K562 (cell line): ENCODE results near the gene AFF1. TPM values are rescaled to one million over a fixed set of nuclear protein-coding genes. Genes with fewer than 3 reads are reported as not detected.

ENCODE experiments used
- CHAMP1 ChIP-seq: fragments of 450-650 bp; IDR thresholded peaks from 2 replicates; pipeline ENCODE4 v1.6.1; 2016; ENCODE audit warnings: mild to moderate bottlenecking
- E2F5 ChIP-seq: sonication (generic); formaldehyde crosslinking; IDR thresholded peaks from 2 replicates; pipeline ENCODE4 v1.8.0; 2022; ENCODE audit warnings: mild to moderate bottlenecking, missing genetic modification reagents
- EP300 ChIP-seq: IDR thresholded peaks from 2 replicates; pipeline ENCODE4 v1.6.1; 2012; ENCODE audit warnings: low read length, improper control_type of control experiment
- HDGF ChIP-seq: fragments of 450-650 bp; IDR thresholded peaks from 2 replicates; pipeline ENCODE4 v1.6.1; 2016
- NBN ChIP-seq: fragments of 450-650 bp; IDR thresholded peaks from 2 replicates; pipeline ENCODE4 v1.6.1; 2016; ENCODE audit warnings: low read depth, mild to moderate bottlenecking
- PHTF2 ChIP-seq: fragments of 250-450 bp; sonication (Bioruptor Pico); IDR thresholded peaks from 2 replicates; pipeline ENCODE4 v1.5.0; 2021; ENCODE audit warnings: mild to moderate bottlenecking
- RERE ChIP-seq: sonication (generic); formaldehyde crosslinking; IDR thresholded peaks from 2 replicates; pipeline ENCODE4 v1.8.0; 2023; ENCODE audit warnings: missing genetic modification reagents, mild to moderate bottlenecking, borderline replicate concordance
- SMARCE1 ChIP-seq: fragments of 450-650 bp; IDR thresholded peaks from 2 replicates; pipeline ENCODE4 v1.7.1; 2016; ENCODE audit warnings: mild to moderate bottlenecking
- TAL1 ChIP-seq: fragments of 450-650 bp; IDR thresholded peaks from 2 replicates; pipeline ENCODE4 v1.6.1; 2016; ENCODE audit warnings: mild to moderate bottlenecking
- TEAD4 ChIP-seq, 2 experiments: sonication (generic) in 1 of 2; formaldehyde crosslinking in 1 of 2; IDR thresholded peaks; 2 replicates each; pipeline versions ENCODE4 v1.6.1 to v1.8.0; 2012 to 2022; ENCODE audit warnings: borderline replicate concordance in 1 of 2, inconsistent platforms in 1 of 2, low read length in 1 of 2, mild to moderate bottlenecking in 1 of 2, missing genetic modification reagents in 1 of 2
- ZBTB43 ChIP-seq: sonication (generic); formaldehyde crosslinking; IDR thresholded peaks from 2 replicates; pipeline ENCODE4 v1.8.0; 2023; ENCODE audit warnings: mild to moderate bottlenecking, missing genetic modification reagents
- ZNF184 ChIP-seq: sonication (generic); formaldehyde crosslinking; IDR thresholded peaks from 2 replicates; pipeline ENCODE4 v1.5.0; 2020; ENCODE audit warnings: missing genetic modification reagents
- ZNF316 ChIP-seq: fragments of 450-650 bp; IDR thresholded peaks from 2 replicates; pipeline ENCODE4 v1.6.1; 2016
- ZNF444 ChIP-seq: fragments of 250-450 bp; sonication (Bioruptor Pico); IDR thresholded peaks from 2 replicates; pipeline ENCODE4 v1.4.0; 2020; ENCODE audit warnings: mild to moderate bottlenecking, moderate library complexity
- ZNF655 ChIP-seq: fragments of 250-450 bp; sonication (Bioruptor Pico); IDR thresholded peaks from 2 replicates; pipeline ENCODE4 v1.5.0; 2021
- ZNF696 ChIP-seq: fragments of 250-450 bp; sonication (Bioruptor Pico); conservative IDR thresholded peaks from 2 replicates; pipeline ENCODE4 v1.4.0; 2020; ENCODE audit warnings: mild to moderate bottlenecking, moderate library complexity
- ZSCAN32 ChIP-seq: fragments of 450-650 bp; formaldehyde crosslinking; IDR thresholded peaks from 2 replicates; pipeline ENCODE4 v1.4.0; 2020; ENCODE audit warnings: mild to moderate bottlenecking, moderate library complexity
- polyA plus RNA-seq, 8 experiments: library from polyadenylated mRNA; depleted of rRNA in 4 of 8; stranded (reverse) in 5 of 8; unstranded in 3 of 8; fragments of >200 nt; fragmentation: Nextera tagmentation in 2 of 8; fragmentation: Illumina TruSeq in 1 of 8; extraction: Ambion mirVana in 2 of 8; extraction: Trizol in 1 of 8; gene quantifications; 2 replicates each; pipeline versions ENCODE4 v1.2.1 to v1.2.3, GENCODE V29; 2011 to 2014; ENCODE audit warnings: inconsistent platforms in 1 of 8, missing spikeins in 1 of 8
- total RNA-seq, 7 experiments: library from RNA; depleted of rRNA in 6 of 7; stranded (reverse); fragments of >200 nt in 6 of 7; fragmentation: Illumina TruSeq in 2 of 7; extraction: Trizol in 2 of 7; gene quantifications; 2 replicates each; pipeline versions ENCODE4 v1.2.1 to v1.2.3, GENCODE V29; 2011 to 2021; ENCODE audit warnings: low replicate concordance in 1 of 7

The AFF1 gene
- total and polyA plus RNA-seq, 9 of the 15 experiments (the other 6 are each of a cell fraction or from before 2014, with no cell fraction given): 4.1 to 47.5 (median 17.2) TPM

GRCh38 chr4:86963697-86964096, 28.9 kb downstream of the AFF1 start (continued):
- TF ChIP-seq TEAD4 (IDR thresholded peaks at IDR 0.05; ENCODE audit: low read length): peak; percentile 44
- TF ChIP-seq TEAD4 (CRISPR knock-in tag; IDR thresholded peaks at IDR 0.05; ENCODE audit: borderline replicate concordance): no peak
- TF ChIP-seq NBN: 0 out of 2 replicates have a peak, but pooled peaks have one; percentile 56
- TF ChIP-seq ZNF184 (CRISPR knock-in tag): no peak
- 0 out of 2 replicates have a peak, but pooled peaks have one; percentile 39 for TF ChIP-seq CHAMP1
- TF ChIP-seq ZBTB43 (CRISPR knock-in tag): no peak
- no peak for TF ChIP-seq ZNF696
- TF ChIP-seq ZNF655 (CRISPR knock-in tag): no peak
- TF ChIP-seq E2F5 (CRISPR knock-in tag): no peak
- peak; percentile 49; the same call in 1 of the 2 replicates for TF ChIP-seq EP300
- no peak for TF ChIP-seq RERE (CRISPR knock-in tag)
- TF ChIP-seq SMARCE1: peak; percentile 78
- TF ChIP-seq ZSCAN32 (CRISPR knock-in tag): no peak
- TF ChIP-seq ZNF444 (CRISPR knock-in tag): no peak
- TF ChIP-seq TAL1: peak; percentile 16; the same call in 1 of the 2 replicates
- TF ChIP-seq HDGF: no peak
- TF ChIP-seq PHTF2: no peak
- TF ChIP-seq ZNF316: peak; percentile 87
